ENCODE results near the gene MYOCOS.

MYOCOS gene

DNA sequence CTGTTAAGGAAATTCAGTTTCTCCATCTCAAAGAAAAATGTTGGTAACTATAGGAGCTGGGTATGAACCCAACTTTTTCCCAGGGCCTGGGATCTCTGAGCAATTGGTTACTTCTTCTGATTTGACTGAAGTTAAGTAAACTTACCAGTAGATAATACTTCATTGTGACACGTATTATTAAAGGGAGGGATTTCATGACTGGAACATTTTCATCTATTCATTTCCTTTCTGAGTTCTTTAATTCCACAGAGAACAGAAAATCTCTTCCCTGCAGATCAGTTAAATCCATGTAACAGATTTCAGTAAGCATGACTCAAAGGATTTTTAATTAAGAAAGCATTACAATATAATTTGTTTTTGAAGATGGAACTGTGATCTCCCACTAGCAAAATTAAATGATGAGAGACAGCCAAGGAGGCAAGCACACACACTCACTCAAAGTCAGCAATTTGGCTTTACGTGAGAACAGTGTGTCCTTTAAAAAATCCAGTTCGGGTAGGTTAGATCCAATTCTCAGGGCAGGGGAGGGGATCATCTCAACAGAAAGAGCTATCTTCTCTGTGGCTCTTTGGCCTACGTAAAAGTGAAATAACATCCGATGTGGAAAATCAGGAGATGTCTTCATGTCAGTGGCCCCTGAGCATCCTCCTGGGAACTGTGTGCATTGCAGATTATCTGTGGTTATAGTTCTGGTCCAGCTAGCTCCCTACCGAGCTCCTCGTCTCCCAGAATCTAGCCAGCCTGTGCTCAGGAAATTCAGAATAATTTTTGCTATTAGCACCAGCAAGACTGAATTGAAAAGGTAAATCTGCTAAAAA is 41.2 kb downstream of the MYOCOS start:
- DNase-seq (ENCODE audit: low read depth), result no peak

DNA sequence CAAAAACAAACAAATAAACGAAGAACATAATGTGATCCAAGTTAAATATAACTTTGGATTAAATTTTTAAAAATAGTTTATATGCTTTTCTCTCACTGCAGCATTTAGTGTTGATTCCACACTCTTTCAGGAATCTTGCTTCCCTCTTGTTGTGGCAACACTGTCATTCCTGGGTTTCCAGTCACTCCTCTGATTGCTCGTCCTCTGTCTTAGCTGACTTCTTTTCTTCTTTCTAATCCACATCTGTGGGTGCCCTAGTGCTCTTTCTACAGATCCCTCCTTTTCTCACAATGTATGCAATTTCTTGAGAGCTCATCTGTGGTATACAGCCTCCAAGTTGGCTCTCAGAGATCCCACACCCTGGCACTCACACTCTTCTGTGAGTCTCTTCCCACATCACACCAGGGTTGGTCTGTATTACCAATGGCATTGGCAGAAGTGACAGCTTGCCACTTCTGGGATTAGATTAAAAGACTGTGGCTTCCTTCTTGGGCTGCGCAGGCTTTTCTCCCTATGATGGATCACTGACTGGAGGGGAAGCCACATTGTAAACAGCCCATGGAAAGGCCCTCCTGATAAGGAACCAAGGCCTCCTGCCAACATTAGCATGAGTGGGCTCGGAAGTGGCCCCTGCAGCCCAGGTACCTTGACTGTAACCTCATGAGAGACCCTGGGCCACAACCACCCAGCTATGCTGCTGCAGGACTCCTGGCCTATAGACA is 42.0 kb downstream of the MYOCOS start:
- no peak for DNase-seq (ENCODE audit: low read depth)

DNA sequence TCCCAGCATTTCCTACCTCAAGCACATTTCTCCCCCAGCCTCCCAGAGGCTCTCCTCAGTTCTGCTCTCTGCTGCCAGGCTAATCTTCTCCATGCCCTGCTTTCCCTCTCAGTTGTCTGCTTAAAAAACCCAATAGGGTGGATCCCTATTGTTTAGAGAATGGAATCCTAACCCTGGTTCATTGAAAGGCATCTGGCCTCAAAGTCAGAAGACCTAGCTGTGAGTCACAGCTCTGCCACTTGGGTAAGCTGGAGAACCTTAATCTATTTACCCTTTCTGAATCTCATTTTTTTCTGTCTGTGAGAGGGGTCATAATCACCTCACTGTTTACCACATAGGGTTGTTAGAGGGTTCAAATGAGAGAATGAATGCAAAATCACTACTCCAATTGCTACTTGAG is 42.9 kb downstream of the MYOCOS start:
- no peak for DNase-seq (ENCODE audit: low read depth)

DNA sequence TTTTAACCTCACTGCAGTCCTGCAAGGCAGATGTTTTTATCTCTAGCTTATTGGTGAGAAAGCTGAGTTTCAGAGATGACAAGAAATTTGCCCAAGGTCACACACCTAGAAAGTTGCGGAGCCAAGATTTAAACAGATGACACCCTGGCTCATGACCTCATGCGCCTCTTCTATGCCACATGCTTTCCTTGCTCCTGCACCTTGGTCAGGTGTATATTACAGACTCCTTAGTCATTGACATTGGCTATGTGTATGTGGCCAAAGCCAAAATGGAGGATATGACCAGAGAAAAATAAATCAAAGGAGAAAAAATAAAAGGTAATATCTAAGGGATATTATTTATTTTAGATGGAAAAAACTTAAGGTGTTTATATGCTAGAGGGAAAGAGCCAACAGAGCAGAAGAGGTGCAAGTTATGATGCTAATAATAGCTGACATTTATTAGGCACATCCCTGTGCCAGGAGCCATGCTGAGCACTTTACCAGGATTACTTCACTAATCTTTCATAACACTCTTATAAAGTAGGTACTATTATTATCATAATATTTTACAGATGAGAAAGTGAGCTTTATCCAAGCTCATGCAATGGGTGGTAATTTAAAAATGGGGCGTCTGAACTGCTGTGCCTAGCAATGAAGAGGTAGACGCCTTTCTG is 44.2 kb downstream of the MYOCOS start:
- DNase-seq (ENCODE audit: low read depth), result no peak

DNA sequence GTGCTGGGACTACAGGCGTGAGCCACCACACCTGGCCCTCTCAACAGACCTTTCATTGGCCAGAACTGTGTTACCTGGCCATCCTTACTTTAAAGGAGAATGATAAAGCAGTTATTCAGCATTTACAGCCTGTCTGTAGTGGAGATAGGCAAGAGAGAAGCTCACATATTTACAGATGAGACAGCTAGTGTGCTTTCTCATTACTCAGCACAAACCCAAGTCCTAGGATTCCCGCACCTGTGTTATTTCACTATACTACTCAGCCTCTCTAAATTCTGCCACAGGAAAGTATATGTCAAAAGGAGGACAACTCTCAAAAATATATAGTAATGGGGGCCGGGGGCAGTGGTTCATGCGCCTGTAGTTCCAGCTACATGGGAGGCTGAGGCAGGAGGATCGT is 46.3 kb downstream of the MYOCOS start:
- DNase-seq (ENCODE audit: low read depth), result no peak

DNA sequence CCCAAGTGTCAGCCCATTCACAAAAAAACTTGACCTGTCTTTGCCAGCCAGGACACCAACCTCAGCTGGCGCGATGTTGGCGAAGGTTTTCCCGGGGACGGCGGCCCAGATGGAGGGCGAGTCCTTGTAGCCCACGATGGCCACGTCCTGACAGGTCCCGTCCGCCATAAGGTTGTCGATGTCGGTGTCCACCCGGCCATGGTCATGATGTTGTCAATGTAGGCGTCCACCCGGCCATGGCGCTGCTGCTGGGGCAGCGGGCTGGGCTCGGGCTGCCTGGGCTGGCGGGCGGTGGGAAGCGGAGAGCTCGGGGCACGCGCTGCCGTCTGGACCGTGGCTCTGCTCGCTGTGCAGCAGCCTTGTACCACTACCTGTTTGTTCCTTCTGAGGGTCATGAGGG is 48.7 kb downstream of the MYOCOS start:
- no peak for DNase-seq (ENCODE audit: low read depth)

DNA sequence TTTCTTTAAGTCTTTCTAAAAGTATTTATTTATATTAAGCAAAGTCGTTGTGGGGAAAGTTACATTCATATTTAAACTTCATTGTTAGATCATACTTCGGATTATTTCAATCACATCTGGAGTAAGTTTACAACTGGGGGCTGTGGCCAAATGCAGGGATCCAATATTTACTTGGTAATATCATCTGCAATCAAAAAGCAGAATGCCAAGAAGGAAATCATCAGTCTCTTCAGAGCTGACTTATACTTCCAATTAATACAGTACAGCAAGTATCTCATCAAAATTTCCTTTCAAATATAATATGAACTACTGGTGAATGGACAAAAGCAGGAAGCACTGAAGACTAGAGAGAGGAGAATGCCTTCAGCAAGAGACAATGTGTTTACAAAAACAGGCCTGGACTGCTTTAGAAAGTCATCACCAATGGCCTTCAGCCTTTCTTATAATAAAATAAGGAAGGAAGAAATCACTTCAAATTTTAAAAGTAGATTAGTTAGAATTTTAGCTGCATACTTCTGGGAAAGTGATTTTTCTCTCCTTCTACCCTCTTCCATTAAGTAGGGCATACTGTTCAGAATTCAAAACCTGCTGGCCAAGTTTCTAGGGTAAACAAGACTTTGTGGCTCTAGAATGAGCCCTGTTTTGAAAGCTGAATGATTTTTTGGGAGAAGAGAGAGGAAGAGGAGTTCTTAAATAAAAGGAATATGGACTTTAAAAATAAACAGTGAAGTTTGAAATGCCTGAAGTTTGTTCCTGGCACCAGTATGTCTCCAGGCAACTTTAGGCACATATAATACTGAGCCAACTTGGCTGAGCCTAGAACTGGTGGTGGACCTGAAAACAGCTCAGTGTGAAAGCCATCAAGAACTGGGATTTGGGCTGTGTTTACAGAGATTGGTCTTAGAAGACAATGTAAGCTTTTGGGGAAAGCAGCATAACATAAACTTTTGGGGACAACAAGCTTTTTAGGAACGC is 52.7 kb downstream of the MYOCOS start:
- DNase-seq (ENCODE audit: low read depth), result no peak

All from stimulated activated CD4-positive, alpha-beta T cell treated with anti-CD3 and anti-CD28 coated beads, Interleukin-2, amount 100 ng/mL, for 4 hours (primary cell).